IMR-90 (cell line): ENCODE measurements around the gene MTFR2. TPM values are rescaled to one million over a fixed set of nuclear protein-coding genes. Genes with fewer than 3 reads are reported as not detected.

ENCODE experiments used
- ATAC-seq: fragments of 200-7000 bp; cut with Tn5 transposase; 2 replicates; pipeline ENCODE4 v1.9.1; 2020; ENCODE audit warnings: low read depth, mild to moderate bottlenecking, moderate library complexity
- BruUV-seq: library from RNA; stranded (reverse); fragments of 400-500 nt; replicated peaks from 2 replicates; lab custom pipeline; 2021; lab: Mats Ljungman, UMichigan
- CTCF ChIA-PET: fragments of 300-600 bp; formaldehyde crosslinking; extraction: SDS; loops from one replicate; lab custom pipeline; 2021; ENCODE audit warnings: antibody characterized with exemption; lab: Yijun Ruan, JAX
- POLR2A ChIA-PET: fragments of 300-600 bp; sonication (Branson Sonifier 250); formaldehyde crosslinking; loops from one replicate; lab custom pipeline; 2022; ENCODE audit warnings: antibody characterized with exemption; ENCODE audit not compliant: unreplicated experiment; lab: Charles Lee
- DNase-seq: peaks from one replicate; pipeline ENCODE4 v3.0.0; 2013
- H2AFZ ChIP-seq: replicated peaks from 2 replicates; pipeline ENCODE3; 2013; ENCODE audit warnings: low read length, mild to moderate bottlenecking; ENCODE audit not compliant: poor library complexity
- H2AK5ac ChIP-seq: 2 replicates; pipeline ENCODE4 v1.6.1; 2013; ENCODE audit warnings: low read depth, low read length, inconsistent platforms
- H2AK9ac ChIP-seq: replicated peaks from 2 replicates; pipeline ENCODE3; 2013; ENCODE audit warnings: mild to moderate bottlenecking, low read depth, low read length, moderate library complexity; ENCODE audit not compliant: poor library complexity
- H2BK120ac ChIP-seq: 2 replicates; pipeline ENCODE4 v1.6.1; 2013; ENCODE audit warnings: low read depth, low read length, inconsistent platforms
- H2BK15ac ChIP-seq: 3 replicates; pipeline ENCODE4 v1.6.1; 2013; ENCODE audit warnings: low read depth, low read length, inconsistent platforms
- H2BK20ac ChIP-seq: 2 replicates; pipeline ENCODE4 v1.6.1; 2013; ENCODE audit warnings: low read depth, mild to moderate bottlenecking, inconsistent platforms, low read length, moderate library complexity
- H2BK5ac ChIP-seq: 2 replicates; pipeline ENCODE4 v1.6.1; 2013; ENCODE audit warnings: mild to moderate bottlenecking, low read depth, low read length, inconsistent platforms; ENCODE audit not compliant: poor library complexity, severe bottlenecking
- H3K14ac ChIP-seq: replicated peaks from 2 replicates; pipeline ENCODE4 v1.6.1; 2013; ENCODE audit warnings: low read depth, low read length, inconsistent platforms
- H3K18ac ChIP-seq: 2 replicates; pipeline ENCODE4 v1.6.1; 2013; ENCODE audit warnings: low read depth, low read length, control low read depth
- H3K23ac ChIP-seq: 2 replicates; pipeline ENCODE4 v1.6.1; 2013; ENCODE audit warnings: low read depth, low read length, inconsistent platforms
- H3K27ac ChIP-seq: 2 replicates; pipeline ENCODE4 v1.5.1; 2013; ENCODE audit warnings: mild to moderate bottlenecking, control low read depth, low read length; ENCODE audit not compliant: insufficient read depth
- H3K27me3 ChIP-seq: 2 replicates; pipeline ENCODE4 v1.6.1; 2013; ENCODE audit warnings: low read length; ENCODE audit not compliant: control insufficient read depth, insufficient read depth
- H3K36me3 ChIP-seq: 2 replicates; pipeline ENCODE4 v1.6.1; 2013; ENCODE audit warnings: low read length, mixed read lengths; ENCODE audit not compliant: control insufficient read depth, insufficient read depth
- H3K4ac ChIP-seq: 2 replicates; pipeline ENCODE4 v1.6.1; 2013; ENCODE audit warnings: low read depth, low read length, inconsistent platforms
- H3K4me1 ChIP-seq: 2 replicates; pipeline ENCODE4 v1.6.1; 2013; ENCODE audit warnings: low read length, mixed read lengths; ENCODE audit not compliant: control insufficient read depth, insufficient read depth
- H3K4me2 ChIP-seq: 2 replicates; pipeline ENCODE4 v1.6.1; 2013; ENCODE audit warnings: low read depth, mild to moderate bottlenecking, control low read depth, low read length, moderate library complexity
- H3K4me3 ChIP-seq: 2 replicates; pipeline ENCODE4 v1.5.1; 2013; ENCODE audit warnings: low read depth, mild to moderate bottlenecking, control low read depth, low read length, moderate library complexity; ENCODE audit not compliant: insufficient read depth
- H3K56ac ChIP-seq: 2 replicates; pipeline ENCODE4 v1.6.1; 2013; ENCODE audit warnings: low read length, inconsistent platforms; ENCODE audit not compliant: insufficient read depth; ENCODE audit errors: extremely low read depth
- H3K79me1 ChIP-seq, 2 experiments: 2 replicates each; pipeline ENCODE4 v1.6.1; 2013; ENCODE audit warnings: low read length in 2 of 2, inconsistent platforms in 1 of 2, low read depth in 1 of 2
- H3K9ac ChIP-seq: 2 replicates; pipeline ENCODE4 v1.6.1; 2013; ENCODE audit warnings: low read depth, low read length, control low read depth
- H3K9me1 ChIP-seq: 2 replicates; pipeline ENCODE4 v1.6.1; 2013; ENCODE audit warnings: low read length, inconsistent platforms; ENCODE audit not compliant: insufficient read depth
- H3K9me3 ChIP-seq: 2 replicates; pipeline ENCODE4 v1.6.1; 2013; ENCODE audit warnings: low read length; ENCODE audit not compliant: control insufficient read depth, insufficient read depth
- H4K20me1 ChIP-seq: 2 replicates; pipeline ENCODE4 v1.6.1; 2013; ENCODE audit warnings: low read length, inconsistent platforms; ENCODE audit not compliant: insufficient read depth
- H4K5ac ChIP-seq: 2 replicates; pipeline ENCODE4 v1.6.1; 2013; ENCODE audit warnings: mild to moderate bottlenecking, low read depth, low read length, control low read depth
- H4K8ac ChIP-seq, 2 experiments: 2 replicates each; pipeline ENCODE4 v1.6.1; 2013; ENCODE audit warnings: low read depth in 2 of 2, low read length in 2 of 2, control low read depth in 1 of 2, inconsistent platforms in 1 of 2
- H4K91ac ChIP-seq: 2 replicates; pipeline ENCODE4 v1.6.1; 2013; ENCODE audit warnings: low read depth, low read length, inconsistent platforms; ENCODE audit not compliant: insufficient read depth
- BHLHE40 ChIP-seq: fragments of 150-350 bp; IDR thresholded peaks from 2 replicates; pipeline ENCODE4 v1.6.1; 2016; ENCODE audit warnings: mild to moderate bottlenecking, low read depth, low read length
- CHD1 ChIP-seq: IDR thresholded peaks from 2 replicates; pipeline ENCODE4 v1.6.1; 2012; ENCODE audit warnings: low read depth, low read length, improper control_type of control experiment
- FOS ChIP-seq: fragments of 150-350 bp; IDR thresholded peaks from 2 replicates; pipeline ENCODE4 v1.6.1; 2016; ENCODE audit warnings: low read depth, low read length
- MXI1 ChIP-seq: IDR thresholded peaks from 2 replicates; pipeline ENCODE4 v1.6.1; 2012; ENCODE audit warnings: low read depth, mild to moderate bottlenecking, low read length, moderate library complexity, borderline replicate concordance
- NFE2L2 ChIP-seq: fragments of 150-350 bp; IDR thresholded peaks from 2 replicates; pipeline ENCODE4 v1.6.1; 2016; ENCODE audit warnings: low read depth, mild to moderate bottlenecking, low read length
- POLR2A ChIP-seq: IDR thresholded peaks from 2 replicates; pipeline ENCODE4 v1.6.1; 2012; ENCODE audit warnings: mild to moderate bottlenecking, low read depth, low read length
- RAD21 ChIP-seq: IDR thresholded peaks from 2 replicates; pipeline ENCODE4 v1.6.1; 2012; ENCODE audit warnings: low read length, improper control_type of control experiment
- RFX5 ChIP-seq: IDR thresholded peaks from 2 replicates; pipeline ENCODE4 v1.8.0; 2012; ENCODE audit warnings: low read depth, mild to moderate bottlenecking, low read length, moderate library complexity
- WGBS, 2 experiments: methylation state at CpG; one replicate each; pipeline versions ENCODE4 v1.1.5 to v1.1.7; 2013; ENCODE audit warnings: missing lambda C conversion rate in 2 of 2; ENCODE audit not compliant: insufficient read length in 1 of 2; ENCODE audit errors: extremely low coverage in 2 of 2; 5-methylcytosine and 5-hydroxymethylcytosine counted together
- dilution Hi-C: fragments of 300-500 bp; cut with HindIII; formaldehyde crosslinking; loops from one replicate; pipeline ENCODE4 v1.14.3; 2018; ENCODE audit warnings: low sequenced_read_pairs; ENCODE audit not compliant: unreplicated experiment
- in situ Hi-C: fragments of 300-500 bp; cut with MboI; formaldehyde crosslinking; loops from 3 replicates; pipeline ENCODE4 v1.14.3; 2019; ENCODE audit warnings: low sequenced_read_pairs, inconsistent platforms, mixed read lengths
- intact Hi-C: fragments of 100-400 bp; cut with micrococcal nuclease; formaldehyde crosslinking; loops from 2 replicates; pipeline ENCODE4 v1.10.0; 2022
- polyA plus RNA-seq, 3 experiments: library from polyadenylated mRNA; depleted of rRNA; stranded (reverse); fragments of >200 nt; gene quantifications; 2 replicates each; pipeline ENCODE4 v1.2.3, GENCODE V29; 2012; ENCODE audit warnings: low replicate concordance in 1 of 3
- total RNA-seq: library from RNA; depleted of rRNA; stranded (reverse); fragments of >200 nt; gene quantifications from 2 replicates; pipeline ENCODE4 v1.2.3, GENCODE V29; 2012
- TF ChIP-seq, protein P1 (sequence below): fragments of 150-350 bp; IDR thresholded peaks from 2 replicates; pipeline ENCODE4 v1.6.1; 2017; ENCODE audit warnings: mild to moderate bottlenecking, antibody characterized with exemption, low read length, low read depth
- TF ChIP-seq, protein P2 (sequence below): fragments of 150-350 bp; IDR thresholded peaks from 2 replicates; pipeline ENCODE4 v1.6.1; 2016; ENCODE audit warnings: low read depth, mild to moderate bottlenecking, low read length, moderate library complexity, borderline replicate concordance
- TF ChIP-seq, protein P3 (sequence below): conservative IDR thresholded peaks from 2 replicates; pipeline ENCODE4 v1.5.1; 2012; ENCODE audit warnings: mild to moderate bottlenecking, low read depth, low read length, improper control_type of control experiment

Gene MTFR2
- total and polyA plus RNA-seq, 2 of the 4 experiments (the other 2 are of a cell fraction), result 0.72 to 7.2 TPM

DNA sequence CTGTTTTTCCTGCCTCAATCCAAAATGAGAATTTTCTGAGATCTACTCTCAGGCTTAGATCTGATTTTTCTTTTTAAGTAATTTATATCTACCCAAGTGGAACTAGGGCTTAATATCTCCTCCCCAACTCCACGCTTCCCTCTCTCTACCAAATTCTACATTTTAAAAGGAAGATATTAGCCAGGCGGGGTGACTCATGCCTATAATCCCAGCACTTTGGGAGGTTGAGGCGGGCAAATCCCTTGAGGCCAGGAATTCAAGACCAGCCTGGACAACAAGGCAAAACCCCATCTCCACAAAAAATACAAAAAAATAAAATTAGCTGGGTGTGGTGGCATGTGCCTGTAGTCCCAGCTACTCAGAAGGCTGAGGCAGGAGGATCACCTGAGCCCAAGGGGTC lies 61.0 kb downstream of the MTFR2 start:
- H3K14ac ChIP-seq, result no peak overlapping the region
- no peaks in the 10 kb centered on the region for H3K9me3 ChIP-seq
- H3K9me1 ChIP-seq, result peaks cover 3% of the 10 kb centered on the region; the same call in 1 of the 2 replicates
- no peak overlapping the region for H4K8ac ChIP-seq
- DNase-seq, result no peak
- H3K9ac ChIP-seq, result no peak overlapping the region
- H2BK20ac ChIP-seq, result no peak overlapping the region
- H3K4me3 ChIP-seq, result no peak overlapping the region
- intact Hi-C loops, result no loop called here
- no peak overlapping the region for H3K4ac ChIP-seq
- in situ Hi-C loops, result no loop called here
- H2AFZ ChIP-seq, result no peak overlapping the region
- BruUV-seq, result no TSS peak
- H3K36me3 ChIP-seq, result peaks cover 46% of the 10 kb centered on the region
- H2BK120ac ChIP-seq, result no peak overlapping the region
- no peak overlapping the region for H3K4me2 ChIP-seq
- no peak overlapping the region for H4K5ac ChIP-seq
- no peak overlapping the region for H3K18ac ChIP-seq
- H4K91ac ChIP-seq, result no peak overlapping the region
- no peak overlapping the region for H3K27ac ChIP-seq
- H2BK15ac ChIP-seq, result no peak overlapping the region
- H4K20me1 ChIP-seq, result no peaks in the 10 kb centered on the region
- no peak overlapping the region for H2BK5ac ChIP-seq
- no peak overlapping the region for H3K56ac ChIP-seq
- dilution Hi-C loops, result no loop called here
- H3K27me3 ChIP-seq, result no peaks in the 10 kb centered on the region
- WGBS, 2 experiments, result no CpG with 5 or more reads among the region's 3 CpGs
- POLR2A ChIA-PET, result no interaction called here
- CTCF ChIA-PET, result no interaction called here
- no peak for TF ChIP-seq RAD21
- TF ChIP-seq, protein P1, sequence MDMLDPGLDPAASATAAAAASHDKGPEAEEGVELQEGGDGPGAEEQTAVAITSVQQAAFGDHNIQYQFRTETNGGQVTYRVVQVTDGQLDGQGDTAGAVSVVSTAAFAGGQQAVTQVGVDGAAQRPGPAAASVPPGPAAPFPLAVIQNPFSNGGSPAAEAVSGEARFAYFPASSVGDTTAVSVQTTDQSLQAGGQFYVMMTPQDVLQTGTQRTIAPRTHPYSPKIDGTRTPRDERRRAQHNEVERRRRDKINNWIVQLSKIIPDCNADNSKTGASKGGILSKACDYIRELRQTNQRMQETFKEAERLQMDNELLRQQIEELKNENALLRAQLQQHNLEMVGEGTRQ, result no peak
- TF ChIP-seq, protein P2, sequence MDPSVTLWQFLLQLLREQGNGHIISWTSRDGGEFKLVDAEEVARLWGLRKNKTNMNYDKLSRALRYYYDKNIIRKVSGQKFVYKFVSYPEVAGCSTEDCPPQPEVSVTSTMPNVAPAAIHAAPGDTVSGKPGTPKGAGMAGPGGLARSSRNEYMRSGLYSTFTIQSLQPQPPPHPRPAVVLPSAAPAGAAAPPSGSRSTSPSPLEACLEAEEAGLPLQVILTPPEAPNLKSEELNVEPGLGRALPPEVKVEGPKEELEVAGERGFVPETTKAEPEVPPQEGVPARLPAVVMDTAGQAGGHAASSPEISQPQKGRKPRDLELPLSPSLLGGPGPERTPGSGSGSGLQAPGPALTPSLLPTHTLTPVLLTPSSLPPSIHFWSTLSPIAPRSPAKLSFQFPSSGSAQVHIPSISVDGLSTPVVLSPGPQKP, result no peak
- TF ChIP-seq FOS, result no peak
- TF ChIP-seq NFE2L2, result no peak
- TF ChIP-seq CHD1, result no peak
- no peak for TF ChIP-seq BHLHE40
- TF ChIP-seq MXI1, result no peak
- TF ChIP-seq RFX5, result no peak
- TF ChIP-seq, protein P3, sequence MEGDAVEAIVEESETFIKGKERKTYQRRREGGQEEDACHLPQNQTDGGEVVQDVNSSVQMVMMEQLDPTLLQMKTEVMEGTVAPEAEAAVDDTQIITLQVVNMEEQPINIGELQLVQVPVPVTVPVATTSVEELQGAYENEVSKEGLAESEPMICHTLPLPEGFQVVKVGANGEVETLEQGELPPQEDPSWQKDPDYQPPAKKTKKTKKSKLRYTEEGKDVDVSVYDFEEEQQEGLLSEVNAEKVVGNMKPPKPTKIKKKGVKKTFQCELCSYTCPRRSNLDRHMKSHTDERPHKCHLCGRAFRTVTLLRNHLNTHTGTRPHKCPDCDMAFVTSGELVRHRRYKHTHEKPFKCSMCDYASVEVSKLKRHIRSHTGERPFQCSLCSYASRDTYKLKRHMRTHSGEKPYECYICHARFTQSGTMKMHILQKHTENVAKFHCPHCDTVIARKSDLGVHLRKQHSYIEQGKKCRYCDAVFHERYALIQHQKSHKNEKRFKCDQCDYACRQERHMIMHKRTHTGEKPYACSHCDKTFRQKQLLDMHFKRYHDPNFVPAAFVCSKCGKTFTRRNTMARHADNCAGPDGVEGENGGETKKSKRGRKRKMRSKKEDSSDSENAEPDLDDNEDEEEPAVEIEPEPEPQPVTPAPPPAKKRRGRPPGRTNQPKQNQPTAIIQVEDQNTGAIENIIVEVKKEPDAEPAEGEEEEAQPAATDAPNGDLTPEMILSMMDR, result no peak
- no peak for TF ChIP-seq POLR2A
- no peak for ATAC-seq
- H3K4me1 ChIP-seq, result peaks cover 3% of the 10 kb centered on the region; the same call in 1 of the 2 replicates
- H3K79me1 ChIP-seq, result no peaks in the 10 kb centered on the region
- no peak overlapping the region for H3K23ac ChIP-seq
- H2AK5ac ChIP-seq, result no peak overlapping the region
- H2AK9ac ChIP-seq, result no peak overlapping the region
